Mesodermal cell (in vitro differentiated cells): ENCODE measurements around the gene UROC1.

ENCODE experiments used
- H3K27ac ChIP-seq: 2 replicates; pipeline ENCODE4 v1.7.0; 2013; ENCODE audit warnings: mild to moderate bottlenecking, low read depth, low read length, moderate library complexity; ENCODE audit not compliant: severe bottlenecking
- H3K36me3 ChIP-seq: 2 replicates; pipeline ENCODE4 v1.7.1; 2013; ENCODE audit warnings: mild to moderate bottlenecking, low read length, moderate library complexity; ENCODE audit not compliant: control insufficient read depth, insufficient read depth
- H3K4me1 ChIP-seq: one replicate; pipeline ENCODE4 v1.7.1; 2013; ENCODE audit warnings: mild to moderate bottlenecking, low read length; ENCODE audit not compliant: insufficient read depth, control insufficient read depth, poor library complexity, severe bottlenecking
- H3K4me3 ChIP-seq: 2 replicates; pipeline ENCODE4 v1.7.0; 2013; ENCODE audit warnings: low read length, control low read depth, mild to moderate bottlenecking; ENCODE audit not compliant: insufficient read depth, poor library complexity, severe bottlenecking; ENCODE audit errors: extremely low read depth
- H3K9me3 ChIP-seq: 2 replicates; pipeline ENCODE4 v1.7.1; 2013; ENCODE audit warnings: mild to moderate bottlenecking, low read length, moderate library complexity; ENCODE audit not compliant: control insufficient read depth
- WGBS, 2 experiments: methylation state at CpG; one replicate each; pipeline ENCODE4 v1.1.5; 2013; ENCODE audit warnings: missing lambda C conversion rate in 2 of 2; ENCODE audit not compliant: insufficient coverage in 2 of 2; 5-methylcytosine and 5-hydroxymethylcytosine counted together

Gene UROC1

GRCh38 chr3:126552688-126553283 is 35.2 kb upstream of the UROC1 start:
- Histone ChIP-seq H3K4me3 (no peak overlapping the region), H3K36me3 (no peaks in the 10 kb centered on the region), H3K27ac (no peak overlapping the region), H3K9me3 (no peaks in the 10 kb centered on the region), H3K4me1 (peaks cover 5% of the 10 kb centered on the region)
- 83 to 92% methylated on average over 10 to 13 of the region's 14 CpGs for WGBS, 2 experiments

- Histone ChIP-seq H3K27ac (no peak overlapping the region), H3K36me3 (no peaks in the 10 kb centered on the region), H3K4me1 (peaks cover 5% of the 10 kb centered on the region), H3K9me3 (no peaks in the 10 kb centered on the region), H3K4me3 (no peak overlapping the region)
- WGBS, 2 experiments = 74 to 79% methylated on average over 10 to 13 of the region's 17 CpGs
These were observed 34.5 kb upstream of the UROC1 start for GRCh38 chr3:126551839-126552687.

DNA sequence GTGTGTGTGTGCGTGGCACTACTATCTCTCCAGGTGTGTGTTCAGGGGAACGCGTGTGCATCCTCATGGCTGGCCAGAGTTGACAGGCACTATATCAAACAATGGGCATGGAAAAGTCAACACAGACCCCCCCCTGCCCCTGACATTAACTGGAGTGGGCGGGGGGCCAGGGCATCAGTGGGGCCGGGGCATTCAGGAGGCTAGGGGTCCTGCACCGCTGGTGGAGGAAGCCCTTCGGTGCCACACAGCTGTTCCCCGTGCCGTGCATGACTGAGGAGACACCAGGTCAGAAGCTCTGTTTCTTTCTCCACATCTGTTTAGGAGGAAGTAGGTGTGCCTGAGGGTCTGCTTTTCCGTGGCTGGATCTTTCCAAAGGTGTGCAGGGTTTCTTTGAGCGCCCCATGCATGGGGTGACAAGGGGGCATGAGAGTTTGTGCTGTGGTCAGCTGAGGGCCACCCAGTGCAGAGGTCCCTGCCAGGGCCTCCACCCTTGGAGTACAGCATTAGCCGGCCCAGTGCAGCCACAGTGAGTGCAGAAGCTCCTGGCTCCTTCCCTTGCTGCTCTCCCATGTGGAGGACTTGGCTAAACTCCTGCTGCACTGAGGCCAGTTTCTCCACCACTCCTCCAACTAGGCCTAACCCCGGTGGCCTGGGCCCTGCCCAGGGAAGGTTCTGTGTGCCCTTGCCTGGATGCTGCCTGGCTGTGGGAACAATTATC is 33.7 kb upstream of the UROC1 start:
- Histone ChIP-seq H3K36me3 (no peaks in the 10 kb centered on the region), H3K9me3 (no peaks in the 10 kb centered on the region), H3K4me1 (peaks cover 5% of the 10 kb centered on the region), H3K4me3 (no peak overlapping the region), H3K27ac (no peak overlapping the region)
- WGBS, 2 experiments = 87 to 92% methylated on average over 6 to 12 of the region's 13 CpGs

- WGBS, 2 experiments = 95 to 98% methylated on average over 8 to 11 of the region's 11 CpGs
- no peak overlapping the region for H3K4me3 ChIP-seq
- H3K27ac ChIP-seq = no peak overlapping the region
- no peaks in the 10 kb centered on the region for H3K9me3 ChIP-seq
- H3K36me3 ChIP-seq = no peaks in the 10 kb centered on the region
- H3K4me1 ChIP-seq = peaks cover 5% of the 10 kb centered on the region
These were observed 33.0 kb upstream of the UROC1 start for GRCh38 chr3:126550488-126551051.

- no peaks in the 10 kb centered on the region for H3K36me3 ChIP-seq
- H3K9me3 ChIP-seq = no peaks in the 10 kb centered on the region
- peaks cover 5% of the 10 kb centered on the region for H3K4me1 ChIP-seq
- no peak overlapping the region for H3K27ac ChIP-seq
- WGBS, 2 experiments = 86 to 89% methylated on average over 9 to 10 of the region's 12 CpGs
- H3K4me3 ChIP-seq = no peak overlapping the region
These were observed 32.4 kb upstream of the UROC1 start for GRCh38 chr3:126549861-126550487.

- H3K4me1 ChIP-seq = peaks cover 5% of the 10 kb centered on the region
- H3K27ac ChIP-seq = no peak overlapping the region
- no peaks in the 10 kb centered on the region for H3K36me3 ChIP-seq
- no peak overlapping the region for H3K4me3 ChIP-seq
- 38 to 46% methylated on average over 2 to 7 of the region's 9 CpGs for WGBS, 2 experiments
- no peaks in the 10 kb centered on the region for H3K9me3 ChIP-seq
These were observed 31.2 kb upstream of the UROC1 start for GRCh38 chr3:126548556-126549466.

GRCh38 chr3:126547721-126548120 is 30.1 kb upstream of the UROC1 start:
- Histone ChIP-seq H3K27ac (no peak overlapping the region), H3K4me1 (peaks cover 5% of the 10 kb centered on the region), H3K9me3 (no peaks in the 10 kb centered on the region), H3K4me3 (no peak overlapping the region), H3K36me3 (no peaks in the 10 kb centered on the region)
- 86 to 88% methylated on average over 1 of the region's 1 CpG for WGBS, 2 experiments

DNA sequence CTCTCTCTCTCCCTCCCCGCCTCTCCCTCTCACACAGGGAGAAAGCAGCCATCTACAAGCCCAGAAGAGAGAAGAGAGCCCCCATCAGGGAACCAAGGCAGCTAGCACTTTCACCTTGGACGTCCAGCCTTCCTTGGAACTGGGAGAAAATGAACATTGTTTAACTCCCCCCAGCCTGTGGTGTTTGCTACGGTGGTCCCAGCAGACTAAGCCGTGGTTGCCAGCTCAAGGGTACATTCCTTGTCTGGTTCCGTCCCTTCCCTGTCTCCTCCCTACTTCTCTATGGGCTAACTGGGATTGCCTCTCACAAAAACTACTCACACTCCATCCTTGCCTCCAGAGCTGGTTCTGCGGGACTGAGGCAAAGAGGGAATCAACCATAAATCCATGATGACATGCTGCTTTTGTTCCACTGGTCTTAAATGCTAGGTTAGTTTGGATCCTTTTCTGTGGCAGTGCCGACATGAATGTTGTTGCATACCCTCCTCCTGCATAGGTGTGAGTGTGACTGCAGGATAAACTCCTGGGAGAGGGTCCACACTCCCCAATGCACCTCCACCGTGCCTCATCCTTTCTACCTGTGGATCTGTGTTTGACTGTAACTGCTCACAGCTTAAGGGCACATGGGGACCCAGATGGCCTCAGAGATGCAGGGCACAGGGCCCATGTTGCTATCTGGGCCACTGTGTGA is 29.1 kb upstream of the UROC1 start:
- no peaks in the 10 kb centered on the region for H3K9me3 ChIP-seq
- H3K36me3 ChIP-seq = no peaks in the 10 kb centered on the region
- WGBS, 2 experiments = 87 to 89% methylated on average over 6 to 7 of the region's 8 CpGs
- no peak overlapping the region for H3K4me3 ChIP-seq
- no peak overlapping the region for H3K27ac ChIP-seq
- peaks cover 5% of the 10 kb centered on the region for H3K4me1 ChIP-seq

GRCh38 chr3:126546013-126546412 is 28.4 kb upstream of the UROC1 start:
- Histone ChIP-seq H3K27ac (no peak overlapping the region), H3K36me3 (no peaks in the 10 kb centered on the region)
- 83 to 94% methylated on average over 3 to 6 of the region's 6 CpGs for WGBS, 2 experiments

More at GRCh38 chr3:126546013-126546412, 28.4 kb upstream of the UROC1 start:
- peaks cover 5% of the 10 kb centered on the region for H3K4me1 ChIP-seq
- H3K9me3 ChIP-seq = no peaks in the 10 kb centered on the region
- H3K4me3 ChIP-seq = no peak overlapping the region
